MCF 10A (cell line): Measurements from ENCODE around the gene CLDN9. TPM values are rescaled to one million over a fixed set of nuclear protein-coding genes. Genes with fewer than 3 reads are reported as not detected.

Experiments
- BruUV-seq: library from RNA; stranded (reverse); fragments of 400-500 nt; replicated peaks from 2 replicates; lab custom pipeline; 2021; lab: Mats Ljungman, UMichigan
- CTCF ChIA-PET: fragments of 300-600 bp; sonication (Branson Sonifier 250); formaldehyde crosslinking; extraction: SDS; loops from one replicate; lab custom pipeline; 2021; ENCODE audit warnings: antibody characterized with exemption, inconsistent platforms; lab: Yijun Ruan, JAX
- POLR2A ChIA-PET: fragments of 300-600, 350-650 bp; sonication (Branson Sonifier 250); formaldehyde crosslinking; extraction: SDS; loops from one replicate; lab custom pipeline; 2020; ENCODE audit warnings: antibody characterized with exemption, inconsistent platforms; lab: Yijun Ruan, JAX
- DNase-seq: peaks from one replicate; pipeline ENCODE4 v3.0.0-alpha.2; 2018; ENCODE audit not compliant: unreplicated experiment
- H3K27ac Mint-ChIP-seq: one replicate; pipeline ENCODE4 v1.8.0; 2022; ENCODE audit warnings: mild to moderate bottlenecking, low read depth, mixed read lengths; ENCODE audit not compliant: unreplicated experiment
- H3K27me3 Mint-ChIP-seq: one replicate; pipeline ENCODE4 v1.8.0; 2022; ENCODE audit warnings: mixed read lengths; ENCODE audit not compliant: insufficient read depth, unreplicated experiment
- H3K36me3 Mint-ChIP-seq: one replicate; pipeline ENCODE4 v1.8.0; 2022; ENCODE audit warnings: mild to moderate bottlenecking, moderate library complexity, mixed read lengths; ENCODE audit not compliant: insufficient read depth, unreplicated experiment
- H3K4me1 Mint-ChIP-seq: one replicate; pipeline ENCODE4 v1.8.0; 2022; ENCODE audit warnings: mixed read lengths; ENCODE audit not compliant: insufficient read depth, unreplicated experiment
- H3K4me3 Mint-ChIP-seq: one replicate; pipeline ENCODE4 v1.8.0; 2022; ENCODE audit warnings: mild to moderate bottlenecking, moderate library complexity, mixed read lengths; ENCODE audit not compliant: unreplicated experiment
- H3K9me3 Mint-ChIP-seq: one replicate; pipeline ENCODE4 v1.8.0; 2022; ENCODE audit warnings: mixed read lengths; ENCODE audit not compliant: unreplicated experiment
- CTCF ChIP-seq: fragments of 200-600 bp; IDR thresholded peaks from one replicate; pipeline ENCODE4 v1.8.0; 2022; ENCODE audit warnings: antibody characterized with exemption, mild to moderate bottlenecking; ENCODE audit not compliant: unreplicated experiment
- intact Hi-C: fragments of 100-400 bp; cut with micrococcal nuclease; formaldehyde crosslinking; loops from 2 replicates; pipeline ENCODE4 v1.14.1; 2022
- total RNA-seq: library from RNA; stranded (reverse); gene quantifications from 2 replicates; pipeline ENCODE4 v1.2.3, GENCODE V29; 2022

The CLDN9 gene
- total RNA-seq, 1 experiment from 2014 or later = 0.44 TPM

- ChIA-PET CTCF (interaction anchor here (0.6 to 0.7 kb wide), 3 partner anchors 11 to 1236 kb away, joined by 5 to 6 read pairs (median 6); no protein-coding TSS in a partner anchor), POLR2A (interaction anchor here (1.5 to 2.4 kb wide), 2 partner anchors 11 to 28 kb away, joined by 4 to 12 read pairs; partner anchors contain the start of gene TNFRSF12A)
- Mint-ChIP-seq H3K27me3 (no peaks in the 10 kb centered on the region), H3K27ac (no peak overlapping the region), H3K36me3 (no peaks in the 10 kb centered on the region), H3K4me3 (no peak overlapping the region), H3K4me1 (peaks cover 6% of the 10 kb centered on the region), H3K9me3 (no peaks in the 10 kb centered on the region)
- BruUV-seq = no TSS peak
- peak; percentile 83 for DNase-seq
- no peak for TF ChIP-seq CTCF
- intact Hi-C loops = no loop called here
Observed at GRCh38 chr16:2992383-2993081, 20.2 kb upstream of the CLDN9 start.

GRCh38 chr16:2996298-2996697, 16.4 kb upstream of the CLDN9 start:
- no TSS peak for BruUV-seq

GRCh38 chr16:2999929-3000328, 12.8 kb upstream of the CLDN9 start:
- no peaks in the 10 kb centered on the region for H3K36me3 Mint-ChIP-seq
- intact Hi-C loops = no loop called here
- no peaks in the 10 kb centered on the region for H3K9me3 Mint-ChIP-seq
- no peak overlapping the region for H3K27ac Mint-ChIP-seq
- H3K27me3 Mint-ChIP-seq = no peaks in the 10 kb centered on the region
- BruUV-seq = no TSS peak
- POLR2A ChIA-PET = interaction anchor here (1.3 kb wide), 1 partner anchor 20 kb away, joined by 3 read pairs; the partner anchor contains the start of gene TNFRSF12A
- no peak overlapping the region for H3K4me3 Mint-ChIP-seq
- TF ChIP-seq CTCF = no peak
- CTCF ChIA-PET = interaction anchor here (9.6 kb wide), 1 partner anchor 29 kb away, joined by 121 read pairs; no protein-coding TSS in a partner anchor
- no peak for DNase-seq
- no peaks in the 10 kb centered on the region for H3K4me1 Mint-ChIP-seq

More at GRCh38 chr16:2996298-2996697, 16.4 kb upstream of the CLDN9 start:
- CTCF ChIA-PET = interaction anchor here (0.7 to 1.5 kb wide), 4 partner anchors 11 to 60 kb away, joined by 3 to 5 read pairs (median 3); no protein-coding TSS in a partner anchor
- intact Hi-C loops = no loop called here
- no peak for DNase-seq
- POLR2A ChIA-PET = interaction anchor here (1.4 kb wide), 1 partner anchor 24 kb away, joined by 4 read pairs; the partner anchor contains the start of gene TNFRSF12A
- no peaks in the 10 kb centered on the region for H3K27me3 Mint-ChIP-seq
- H3K4me3 Mint-ChIP-seq = no peak overlapping the region
- H3K4me1 Mint-ChIP-seq = peaks cover 6% of the 10 kb centered on the region
- no peak for TF ChIP-seq CTCF
- no peaks in the 10 kb centered on the region for H3K9me3 Mint-ChIP-seq
- H3K36me3 Mint-ChIP-seq = no peaks in the 10 kb centered on the region
- no peak overlapping the region for H3K27ac Mint-ChIP-seq

- no peaks in the 10 kb centered on the region for H3K9me3 Mint-ChIP-seq
- no peaks in the 10 kb centered on the region for H3K4me1 Mint-ChIP-seq
- intact Hi-C loops = no loop called here
- peak overlapping the region; percentile 67 for H3K27ac Mint-ChIP-seq
- no TSS peak for BruUV-seq
- no peaks in the 10 kb centered on the region for H3K27me3 Mint-ChIP-seq
- TF ChIP-seq CTCF = no peak
- no peaks in the 10 kb centered on the region for H3K36me3 Mint-ChIP-seq
- H3K4me3 Mint-ChIP-seq = no peak overlapping the region
- ChIA-PET CTCF (interaction anchor here (0.9 to 9.6 kb wide), 2 partner anchors 28 to 58 kb away, joined by 4 to 121 read pairs; no protein-coding TSS in a partner anchor), POLR2A (no interaction called here)
- DNase-seq = no peak
Observed at GRCh38 chr16:3000540-3000939, 12.2 kb upstream of the CLDN9 start.
